NT2/D1 (cell line): ENCODE measurements around the gene ADCY9.
"Not testable (repeated sequence)": the region's sequence is repeated elsewhere in the genome, so short reads cannot be mapped to it uniquely, and the experiment has no call there.

Experiments
- DNase-seq: peaks from one replicate; pipeline ENCODE4 v3.0.0-alpha.2; 2011; ENCODE audit warnings: low read depth, low spot score
- H3K27me3 ChIP-seq: 2 replicates; pipeline ENCODE4 v1.6.0; 2011; ENCODE audit warnings: mild to moderate bottlenecking; ENCODE audit not compliant: insufficient read length, insufficient read depth
- H3K36me3 ChIP-seq: 2 replicates; pipeline ENCODE4 v1.6.1; 2011; ENCODE audit warnings: mild to moderate bottlenecking, low read length, mixed read lengths; ENCODE audit not compliant: insufficient read depth, insufficient read length
- H3K4me1 ChIP-seq: 2 replicates; pipeline ENCODE4 v1.5.1; 2011; ENCODE audit not compliant: insufficient read depth, insufficient read length
- H3K4me3 ChIP-seq: 2 replicates; pipeline ENCODE4 v1.5.1; 2011; ENCODE audit warnings: low read depth; ENCODE audit not compliant: insufficient read length
- H3K9ac ChIP-seq: 2 replicates; pipeline ENCODE4 v1.6.0; 2011; ENCODE audit warnings: low read depth; ENCODE audit not compliant: insufficient read length
- H3K9me3 ChIP-seq: 2 replicates; pipeline ENCODE4 v1.5.1; 2011; ENCODE audit warnings: mild to moderate bottlenecking, low read length; ENCODE audit not compliant: insufficient read depth
- SUZ12 ChIP-seq: IDR thresholded peaks from 2 replicates; pipeline ENCODE4 v1.6.1; 2011; ENCODE audit not compliant: insufficient read length, insufficient read depth; ENCODE audit errors: extremely low read depth
- YY1 ChIP-seq: IDR thresholded peaks from 2 replicates; pipeline ENCODE4 v1.6.1; 2011; ENCODE audit not compliant: insufficient read length, insufficient read depth
- ZNF274 ChIP-seq: IDR thresholded peaks from 2 replicates; pipeline ENCODE4 v1.6.1; 2011; ENCODE audit warnings: mild to moderate bottlenecking, low read depth, low read length

The ADCY9 gene

GRCh38 chr16:3965306-3965705 lies 150.9 kb downstream of the ADCY9 start:
- Histone ChIP-seq H3K4me3 (no peak overlapping the region), H3K4me1 (no peaks in the 10 kb centered on the region), H3K36me3 (peaks cover 14% of the 10 kb centered on the region), H3K9ac (no peak overlapping the region), H3K9me3 (no peaks in the 10 kb centered on the region; the same call in 1 of the 2 replicates), H3K27me3 (no peaks in the 10 kb centered on the region)
- TF ChIP-seq ZNF274 (no peak), YY1 (no peak), SUZ12 (no peak)
- DNase-seq, result no peak

- no peak overlapping the region for H3K4me3 ChIP-seq
- DNase-seq, result no peak
- H3K9ac ChIP-seq, result no peak overlapping the region
- no peaks in the 10 kb centered on the region; the same call in 1 of the 2 replicates for H3K9me3 ChIP-seq
- TF ChIP-seq SUZ12 (no peak), YY1 (no peak), ZNF274 (no peak)
- H3K4me1 ChIP-seq, result no peaks in the 10 kb centered on the region
- no peaks in the 10 kb centered on the region for H3K27me3 ChIP-seq
- peaks cover 14% of the 10 kb centered on the region for H3K36me3 ChIP-seq
Measured at GRCh38 chr16:3964686-3965290, 151.5 kb downstream of the ADCY9 start.

GRCh38 chr16:3963886-3964685 lies 152.2 kb downstream of the ADCY9 start:
- no peak overlapping the region for H3K9ac ChIP-seq
- no peaks in the 10 kb centered on the region for H3K27me3 ChIP-seq

GRCh38 chr16:3963203-3963602 lies 153.0 kb downstream of the ADCY9 start:
- TF ChIP-seq YY1 (no peak), SUZ12 (no peak), ZNF274 (no peak)

More at GRCh38 chr16:3963886-3964685, 152.2 kb downstream of the ADCY9 start:
- Histone ChIP-seq H3K4me3 (no peak overlapping the region), H3K36me3 (peaks cover 14% of the 10 kb centered on the region), H3K4me1 (no peaks in the 10 kb centered on the region), H3K9me3 (no peaks in the 10 kb centered on the region; the same call in 1 of the 2 replicates)
- TF ChIP-seq SUZ12, result no peak
- TF ChIP-seq ZNF274, result no peak
- TF ChIP-seq YY1, result no peak
- DNase-seq, result no peak

GRCh38 chr16:3961449-3961849 lies 154.8 kb downstream of the ADCY9 start:
- peak; percentile 25 for DNase-seq
- TF ChIP-seq ZNF274 (no peak), YY1 (no peak), SUZ12 (no peak)
- H3K36me3 ChIP-seq, result peaks cover 11% of the 10 kb centered on the region
- H3K4me3 ChIP-seq, result no peak overlapping the region
- H3K4me1 ChIP-seq, result peaks cover 4% of the 10 kb centered on the region
- peak overlapping the region; percentile 8 for H3K9ac ChIP-seq
- H3K9me3 ChIP-seq, result no peaks in the 10 kb centered on the region; the same call in 1 of the 2 replicates
- H3K27me3 ChIP-seq, result no peaks in the 10 kb centered on the region

More at GRCh38 chr16:3963203-3963602, 153.0 kb downstream of the ADCY9 start:
- no peak overlapping the region for H3K9ac ChIP-seq
- H3K27me3 ChIP-seq, result no peaks in the 10 kb centered on the region
- H3K4me1 ChIP-seq, result no peaks in the 10 kb centered on the region
- no peak overlapping the region for H3K4me3 ChIP-seq
- no peaks in the 10 kb centered on the region; the same call in 1 of the 2 replicates for H3K9me3 ChIP-seq
- H3K36me3 ChIP-seq, result peaks cover 14% of the 10 kb centered on the region
- no peak for DNase-seq

- not testable (repeated sequence) for H3K36me3 ChIP-seq, DNase-seq, H3K27me3 ChIP-seq, H3K9ac ChIP-seq, H3K9me3 ChIP-seq, H3K4me3 ChIP-seq, H3K4me1 ChIP-seq
Measured at GRCh38 chr16:3959926-3960590, 156.2 kb downstream of the ADCY9 start.

GRCh38 chr16:3959148-3959547 lies 157.1 kb downstream of the ADCY9 start:
- TF ChIP-seq SUZ12, result no peak
- no peak for TF ChIP-seq YY1
- TF ChIP-seq ZNF274, result no peak
- Histone ChIP-seq H3K27me3 (no peaks in the 10 kb centered on the region), H3K9me3 (no peaks in the 10 kb centered on the region), H3K9ac (no peak overlapping the region), H3K36me3 (no peaks in the 10 kb centered on the region), H3K4me3 (no peak overlapping the region), H3K4me1 (peaks cover 6% of the 10 kb centered on the region)
- DNase-seq, result no peak
